SK-N-MC (cell line): ENCODE data around the gene ACACA.

Source experiments
- EZH2 ChIP-seq: fragments of 200-600 bp; sonication (generic); IDR thresholded peaks from one replicate; pipeline ENCODE4 v1.6.1; 2017; ENCODE audit warnings: antibody characterized with exemption
- FOXP2 ChIP-seq: optimal IDR thresholded peaks from 2 replicates; pipeline ENCODE3; 2011; ENCODE audit warnings: mild to moderate bottlenecking, moderate library complexity; ENCODE audit not compliant: insufficient read depth; ENCODE audit errors: extremely low read length, control extremely low read depth
- POLR2AphosphoS5 ChIP-seq: IDR thresholded peaks from 2 replicates; pipeline ENCODE4 v1.6.1; 2012; ENCODE audit warnings: mild to moderate bottlenecking, low read depth, low read length, borderline replicate concordance

DNA sequence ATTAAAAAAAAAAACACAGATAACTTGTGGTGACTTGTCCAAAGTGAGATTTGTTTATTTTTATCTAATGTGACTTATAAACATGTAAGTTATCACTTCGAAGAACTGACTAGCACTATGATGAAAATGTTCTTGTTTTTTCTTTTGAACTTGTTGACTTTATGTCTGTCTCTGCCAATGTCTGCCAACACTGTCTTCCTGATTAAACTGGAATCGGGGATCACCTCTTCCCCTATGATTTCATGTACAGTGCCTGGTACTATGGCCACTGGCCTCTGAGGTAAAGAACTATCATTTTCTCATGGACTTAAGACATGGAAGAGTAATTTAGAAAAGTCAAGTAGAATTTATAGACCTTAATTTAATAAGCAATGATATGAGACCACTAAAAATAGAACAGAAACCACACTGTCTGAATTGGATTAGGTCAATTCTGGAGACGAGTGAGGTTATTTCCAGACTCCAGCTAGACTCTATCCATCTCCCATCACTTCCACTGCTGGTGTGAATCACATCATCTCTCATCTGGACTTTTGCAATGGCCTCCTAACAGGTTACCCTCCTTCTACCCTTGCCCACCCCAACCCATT, 22.0 kb downstream of the ACACA start:
- TF ChIP-seq EZH2 = no peak
- TF ChIP-seq POLR2AphosphoS5 = no peak
- TF ChIP-seq FOXP2 = no peak
